ENCODE data around the gene ANKFN1. TPM values are rescaled to one million over a fixed set of nuclear protein-coding genes. Genes with fewer than 3 reads are reported as not detected.

ANKFN1 gene
- total RNA-seq, 1 experiment from 2014 or later: not detected

DNA sequence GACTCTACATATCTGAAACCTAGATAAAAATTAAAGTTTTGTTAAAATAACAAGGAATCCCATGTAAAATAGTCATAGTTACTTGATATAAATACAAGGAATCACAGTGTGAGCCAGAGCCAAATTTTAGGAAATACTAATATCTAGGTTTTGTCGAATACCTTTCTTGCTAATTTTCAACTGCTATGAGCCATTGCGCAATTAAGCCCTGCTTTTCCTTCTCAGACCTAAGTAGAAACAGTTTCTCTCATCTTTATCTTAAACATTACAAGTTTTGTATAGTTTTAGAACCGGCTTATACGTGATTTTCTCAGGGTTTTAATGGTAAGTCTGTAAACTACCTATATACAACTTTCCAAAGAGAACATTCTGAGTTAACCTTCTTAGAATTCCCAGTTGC, 282.9 kb downstream of the ANKFN1 start:
- ATAC-seq: no peak
- no peaks in the 10 kb centered on the region for H3K9me3 ChIP-seq (ENCODE audit: control insufficient read depth, insufficient read depth, low read depth, low read length)
- BruUV-seq (replicated peaks): no TSS peak
- intact Hi-C loops (cut with micrococcal nuclease; ENCODE audit: unreplicated experiment): no loop called here
- no peak for DNase-seq (ENCODE audit: low read depth, low spot score)
- H3K36me3 ChIP-seq (ENCODE audit: control insufficient read depth, insufficient read depth, low read length): no peaks in the 10 kb centered on the region
- ChIA-PET POLR2A (no interaction called here), CTCF (no interaction called here)
- no peak overlapping the region for H3K27ac ChIP-seq (ENCODE audit: low read length)
- no peaks in the 10 kb centered on the region for H3K4me1 ChIP-seq (ENCODE audit: control insufficient read depth, insufficient read depth, low read length)
- H3K4me3 ChIP-seq (ENCODE audit: low read depth in 2 of 2, low read length in 2 of 2): no peak overlapping the region
- peaks cover 3% of the 10 kb centered on the region; the same call in 1 of the 2 replicates for H3K27me3 ChIP-seq (ENCODE audit: control insufficient read depth, insufficient read depth, low read length)
- in situ Hi-C loops (cut with HindIII; ENCODE audit: low pct_unique_long_range_greater_than_20kb, low sequenced_read_pairs): no loop called here
- TF ChIP-seq TCF7L2 (IDR thresholded peaks at IDR 0.05; ENCODE audit: low read depth, low read length) (no peak), SIN3A (IDR thresholded peaks at IDR 0.05; ENCODE audit: borderline replicate concordance, insufficient read depth, low read depth, low read length) (no peak), REST (IDR thresholded peaks at IDR 0.05; ENCODE audit: insufficient read depth in 1 of 2, low read depth in 2 of 2, low read length in 1 of 2) (no peak), POLR2AphosphoS5 (IDR thresholded peaks at IDR 0.05; ENCODE audit: low read depth, low read length) (no peak)
- TF ChIP-seq, protein P1, sequence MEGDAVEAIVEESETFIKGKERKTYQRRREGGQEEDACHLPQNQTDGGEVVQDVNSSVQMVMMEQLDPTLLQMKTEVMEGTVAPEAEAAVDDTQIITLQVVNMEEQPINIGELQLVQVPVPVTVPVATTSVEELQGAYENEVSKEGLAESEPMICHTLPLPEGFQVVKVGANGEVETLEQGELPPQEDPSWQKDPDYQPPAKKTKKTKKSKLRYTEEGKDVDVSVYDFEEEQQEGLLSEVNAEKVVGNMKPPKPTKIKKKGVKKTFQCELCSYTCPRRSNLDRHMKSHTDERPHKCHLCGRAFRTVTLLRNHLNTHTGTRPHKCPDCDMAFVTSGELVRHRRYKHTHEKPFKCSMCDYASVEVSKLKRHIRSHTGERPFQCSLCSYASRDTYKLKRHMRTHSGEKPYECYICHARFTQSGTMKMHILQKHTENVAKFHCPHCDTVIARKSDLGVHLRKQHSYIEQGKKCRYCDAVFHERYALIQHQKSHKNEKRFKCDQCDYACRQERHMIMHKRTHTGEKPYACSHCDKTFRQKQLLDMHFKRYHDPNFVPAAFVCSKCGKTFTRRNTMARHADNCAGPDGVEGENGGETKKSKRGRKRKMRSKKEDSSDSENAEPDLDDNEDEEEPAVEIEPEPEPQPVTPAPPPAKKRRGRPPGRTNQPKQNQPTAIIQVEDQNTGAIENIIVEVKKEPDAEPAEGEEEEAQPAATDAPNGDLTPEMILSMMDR (IDR thresholded peaks at IDR 0.05): no peak

- no peak overlapping the region for H3K27ac ChIP-seq (ENCODE audit: low read length)
- TF ChIP-seq, protein P1 (IDR thresholded peaks at IDR 0.05): no peak
- no peak for TF ChIP-seq TCF7L2 (IDR thresholded peaks at IDR 0.05; ENCODE audit: low read depth, low read length)
- no peak for TF ChIP-seq POLR2AphosphoS5 (IDR thresholded peaks at IDR 0.05; ENCODE audit: low read depth, low read length)
- TF ChIP-seq REST (IDR thresholded peaks at IDR 0.05; ENCODE audit: insufficient read depth in 1 of 2, low read depth in 2 of 2, low read length in 1 of 2): no peak
- TF ChIP-seq SIN3A (IDR thresholded peaks at IDR 0.05; ENCODE audit: borderline replicate concordance, insufficient read depth, low read depth, low read length): no peak
- ChIA-PET POLR2A (no interaction called here), CTCF (no interaction called here)
- H3K4me1 ChIP-seq (ENCODE audit: control insufficient read depth, insufficient read depth, low read length): no peaks in the 10 kb centered on the region
- DNase-seq (ENCODE audit: low read depth, low spot score): no peak
- ATAC-seq: no peak
- H3K27me3 ChIP-seq (ENCODE audit: control insufficient read depth, insufficient read depth, low read length): peaks cover 6% of the 10 kb centered on the region; the same call in 1 of the 2 replicates
- in situ Hi-C loops (cut with HindIII; ENCODE audit: low pct_unique_long_range_greater_than_20kb, low sequenced_read_pairs) (no loop called here), intact Hi-C loops (cut with micrococcal nuclease; ENCODE audit: unreplicated experiment) (no loop called here)
- no TSS peak for BruUV-seq (replicated peaks)
- no peaks in the 10 kb centered on the region for H3K36me3 ChIP-seq (ENCODE audit: control insufficient read depth, insufficient read depth, low read length)
- no peaks in the 10 kb centered on the region for H3K9me3 ChIP-seq (ENCODE audit: control insufficient read depth, insufficient read depth, low read depth, low read length)
- no peak overlapping the region for H3K4me3 ChIP-seq (ENCODE audit: low read depth in 2 of 2, low read length in 2 of 2)
Measured at GRCh38 chr17:56440419-56440818, 287.1 kb downstream of the ANKFN1 start.
